IMR-90 (cell line): ENCODE results near the gene ARPC2. TPM values are rescaled to one million over a fixed set of nuclear protein-coding genes. Genes with fewer than 3 reads are reported as not detected.

Experiments used
- ATAC-seq: fragments of 200-7000 bp; cut with Tn5 transposase; 2 replicates; pipeline ENCODE4 v1.9.1; 2020; ENCODE audit warnings: low read depth, mild to moderate bottlenecking, moderate library complexity
- BruUV-seq: library from RNA; stranded (reverse); fragments of 400-500 nt; replicated peaks from 2 replicates; lab custom pipeline; 2021; lab: Mats Ljungman, UMichigan
- CTCF ChIA-PET: fragments of 300-600 bp; formaldehyde crosslinking; extraction: SDS; loops from one replicate; lab custom pipeline; 2021; ENCODE audit warnings: antibody characterized with exemption; lab: Yijun Ruan, JAX
- POLR2A ChIA-PET: fragments of 300-600 bp; sonication (Branson Sonifier 250); formaldehyde crosslinking; loops from one replicate; lab custom pipeline; 2022; ENCODE audit warnings: antibody characterized with exemption; ENCODE audit not compliant: unreplicated experiment; lab: Charles Lee
- DNase-seq: peaks from one replicate; pipeline ENCODE4 v3.0.0; 2013
- H2AFZ ChIP-seq: replicated peaks from 2 replicates; pipeline ENCODE3; 2013; ENCODE audit warnings: low read length, mild to moderate bottlenecking; ENCODE audit not compliant: poor library complexity
- H2AK5ac ChIP-seq: 2 replicates; pipeline ENCODE4 v1.6.1; 2013; ENCODE audit warnings: low read depth, low read length, inconsistent platforms
- H2AK9ac ChIP-seq: replicated peaks from 2 replicates; pipeline ENCODE3; 2013; ENCODE audit warnings: mild to moderate bottlenecking, low read depth, low read length, moderate library complexity; ENCODE audit not compliant: poor library complexity
- H2BK120ac ChIP-seq: 2 replicates; pipeline ENCODE4 v1.6.1; 2013; ENCODE audit warnings: low read depth, low read length, inconsistent platforms
- H2BK15ac ChIP-seq: 3 replicates; pipeline ENCODE4 v1.6.1; 2013; ENCODE audit warnings: low read depth, low read length, inconsistent platforms
- H2BK20ac ChIP-seq: 2 replicates; pipeline ENCODE4 v1.6.1; 2013; ENCODE audit warnings: low read depth, mild to moderate bottlenecking, inconsistent platforms, low read length, moderate library complexity
- H2BK5ac ChIP-seq: 2 replicates; pipeline ENCODE4 v1.6.1; 2013; ENCODE audit warnings: mild to moderate bottlenecking, low read depth, low read length, inconsistent platforms; ENCODE audit not compliant: poor library complexity, severe bottlenecking
- H3K14ac ChIP-seq: replicated peaks from 2 replicates; pipeline ENCODE4 v1.6.1; 2013; ENCODE audit warnings: low read depth, low read length, inconsistent platforms
- H3K18ac ChIP-seq: 2 replicates; pipeline ENCODE4 v1.6.1; 2013; ENCODE audit warnings: low read depth, low read length, control low read depth
- H3K23ac ChIP-seq: 2 replicates; pipeline ENCODE4 v1.6.1; 2013; ENCODE audit warnings: low read depth, low read length, inconsistent platforms
- H3K27ac ChIP-seq: 2 replicates; pipeline ENCODE4 v1.5.1; 2013; ENCODE audit warnings: mild to moderate bottlenecking, control low read depth, low read length; ENCODE audit not compliant: insufficient read depth
- H3K27me3 ChIP-seq: 2 replicates; pipeline ENCODE4 v1.6.1; 2013; ENCODE audit warnings: low read length; ENCODE audit not compliant: control insufficient read depth, insufficient read depth
- H3K36me3 ChIP-seq: 2 replicates; pipeline ENCODE4 v1.6.1; 2013; ENCODE audit warnings: low read length, mixed read lengths; ENCODE audit not compliant: control insufficient read depth, insufficient read depth
- H3K4ac ChIP-seq: 2 replicates; pipeline ENCODE4 v1.6.1; 2013; ENCODE audit warnings: low read depth, low read length, inconsistent platforms
- H3K4me1 ChIP-seq: 2 replicates; pipeline ENCODE4 v1.6.1; 2013; ENCODE audit warnings: low read length, mixed read lengths; ENCODE audit not compliant: control insufficient read depth, insufficient read depth
- H3K4me2 ChIP-seq: 2 replicates; pipeline ENCODE4 v1.6.1; 2013; ENCODE audit warnings: low read depth, mild to moderate bottlenecking, control low read depth, low read length, moderate library complexity
- H3K4me3 ChIP-seq: 2 replicates; pipeline ENCODE4 v1.5.1; 2013; ENCODE audit warnings: low read depth, mild to moderate bottlenecking, control low read depth, low read length, moderate library complexity; ENCODE audit not compliant: insufficient read depth
- H3K56ac ChIP-seq: 2 replicates; pipeline ENCODE4 v1.6.1; 2013; ENCODE audit warnings: low read length, inconsistent platforms; ENCODE audit not compliant: insufficient read depth; ENCODE audit errors: extremely low read depth
- H3K79me1 ChIP-seq, 2 experiments: 2 replicates each; pipeline ENCODE4 v1.6.1; 2013; ENCODE audit warnings: low read length in 2 of 2, inconsistent platforms in 1 of 2, low read depth in 1 of 2
- H3K9ac ChIP-seq: 2 replicates; pipeline ENCODE4 v1.6.1; 2013; ENCODE audit warnings: low read depth, low read length, control low read depth
- H3K9me1 ChIP-seq: 2 replicates; pipeline ENCODE4 v1.6.1; 2013; ENCODE audit warnings: low read length, inconsistent platforms; ENCODE audit not compliant: insufficient read depth
- H3K9me3 ChIP-seq: 2 replicates; pipeline ENCODE4 v1.6.1; 2013; ENCODE audit warnings: low read length; ENCODE audit not compliant: control insufficient read depth, insufficient read depth
- H4K20me1 ChIP-seq: 2 replicates; pipeline ENCODE4 v1.6.1; 2013; ENCODE audit warnings: low read length, inconsistent platforms; ENCODE audit not compliant: insufficient read depth
- H4K5ac ChIP-seq: 2 replicates; pipeline ENCODE4 v1.6.1; 2013; ENCODE audit warnings: mild to moderate bottlenecking, low read depth, low read length, control low read depth
- H4K8ac ChIP-seq, 2 experiments: 2 replicates each; pipeline ENCODE4 v1.6.1; 2013; ENCODE audit warnings: low read depth in 2 of 2, low read length in 2 of 2, control low read depth in 1 of 2, inconsistent platforms in 1 of 2
- H4K91ac ChIP-seq: 2 replicates; pipeline ENCODE4 v1.6.1; 2013; ENCODE audit warnings: low read depth, low read length, inconsistent platforms; ENCODE audit not compliant: insufficient read depth
- CEBPB ChIP-seq: IDR thresholded peaks from 2 replicates; pipeline ENCODE4 v1.6.1; 2012; ENCODE audit warnings: low read depth, low read length, improper control_type of control experiment
- RAD21 ChIP-seq: IDR thresholded peaks from 2 replicates; pipeline ENCODE4 v1.6.1; 2012; ENCODE audit warnings: low read length, improper control_type of control experiment
- WGBS, 2 experiments: methylation state at CpG; one replicate each; pipeline versions ENCODE4 v1.1.5 to v1.1.7; 2013; ENCODE audit warnings: missing lambda C conversion rate in 2 of 2; ENCODE audit not compliant: insufficient read length in 1 of 2; ENCODE audit errors: extremely low coverage in 2 of 2; 5-methylcytosine and 5-hydroxymethylcytosine counted together
- dilution Hi-C: fragments of 300-500 bp; cut with HindIII; formaldehyde crosslinking; loops from one replicate; pipeline ENCODE4 v1.14.3; 2018; ENCODE audit warnings: low sequenced_read_pairs; ENCODE audit not compliant: unreplicated experiment
- in situ Hi-C: fragments of 300-500 bp; cut with MboI; formaldehyde crosslinking; loops from 3 replicates; pipeline ENCODE4 v1.14.3; 2019; ENCODE audit warnings: low sequenced_read_pairs, inconsistent platforms, mixed read lengths
- intact Hi-C: fragments of 100-400 bp; cut with micrococcal nuclease; formaldehyde crosslinking; loops from 2 replicates; pipeline ENCODE4 v1.10.0; 2022
- polyA plus RNA-seq, 3 experiments: library from polyadenylated mRNA; depleted of rRNA; stranded (reverse); fragments of >200 nt; gene quantifications; 2 replicates each; pipeline ENCODE4 v1.2.3, GENCODE V29; 2012; ENCODE audit warnings: low replicate concordance in 1 of 3
- total RNA-seq: library from RNA; depleted of rRNA; stranded (reverse); fragments of >200 nt; gene quantifications from 2 replicates; pipeline ENCODE4 v1.2.3, GENCODE V29; 2012

ARPC2 gene
- total and polyA plus RNA-seq, 2 of the 4 experiments (the other 2 are of a cell fraction), result 561 to 635 TPM

DNA sequence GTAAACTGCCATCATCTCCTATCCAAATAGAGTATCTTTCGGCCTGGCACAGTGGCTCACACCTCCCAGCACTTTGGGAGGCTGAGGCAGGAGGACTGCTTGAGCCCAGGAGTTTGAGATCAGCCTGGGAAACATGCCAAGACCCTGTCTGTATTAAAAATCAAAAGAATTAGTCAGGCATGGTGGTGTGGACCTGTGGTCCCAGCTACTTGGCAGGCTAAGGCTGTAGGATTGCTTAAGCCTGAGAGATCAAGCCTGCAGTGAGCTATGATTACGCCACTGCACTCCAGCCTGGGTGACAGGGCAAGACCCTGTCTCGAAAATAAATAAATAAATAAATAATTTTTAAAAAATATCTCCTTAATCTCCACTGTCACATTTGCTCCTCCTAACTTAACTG is 14.7 kb upstream of the ARPC2 start:
- Histone ChIP-seq H3K14ac (no peak overlapping the region), H3K27ac (no peak overlapping the region), H2AK5ac (no peak overlapping the region), H3K4me2 (no peak overlapping the region), H2BK20ac (no peak overlapping the region), H3K56ac (no peak overlapping the region), H4K5ac (no peak overlapping the region), H4K20me1 (no peaks in the 10 kb centered on the region), H3K4me1 (no peaks in the 10 kb centered on the region), H3K27me3 (peaks cover 27% of the 10 kb centered on the region), H4K8ac (no peak overlapping the region), H2AK9ac (no peak overlapping the region), H2AFZ (no peak overlapping the region), H2BK120ac (no peak overlapping the region), H2BK5ac (no peak overlapping the region), H3K4ac (no peak overlapping the region), H3K18ac (no peak overlapping the region), H3K4me3 (no peak overlapping the region), H3K9me1 (no peaks in the 10 kb centered on the region), H3K9me3 (no peaks in the 10 kb centered on the region), H3K36me3 (no peaks in the 10 kb centered on the region), H2BK15ac (no peak overlapping the region), H3K79me1 (no peaks in the 10 kb centered on the region), H3K9ac (no peak overlapping the region), H4K91ac (no peak overlapping the region), H3K23ac (no peak overlapping the region)
- ATAC-seq (no peak), DNase-seq (no peak)
- no CpG with 5 or more reads among the region's 3 CpGs for WGBS, 2 experiments
- in situ Hi-C loops, result no loop called here
- dilution Hi-C loops, result no loop called here
- POLR2A ChIA-PET, result no interaction called here
- TF ChIP-seq RAD21 (no peak), CEBPB (peak; percentile 14; the same call in 1 of the 2 replicates)
- BruUV-seq, result no TSS peak
- intact Hi-C loops, result no loop called here
- CTCF ChIA-PET, result interaction anchor here (0.6 kb wide), 1 partner anchor 15 kb away, joined by 4 read pairs; no protein-coding TSS in a partner anchor
